Measurements from ENCODE around the gene SLC30A10.
A peak's percentile ranks its signal among the peaks of the same experiment; 100 is the strongest.
"Not testable (repeated sequence)": the region's sequence is repeated elsewhere in the genome, so short reads cannot be mapped to it uniquely, and the experiment has no call there.

The SLC30A10 gene

DNA sequence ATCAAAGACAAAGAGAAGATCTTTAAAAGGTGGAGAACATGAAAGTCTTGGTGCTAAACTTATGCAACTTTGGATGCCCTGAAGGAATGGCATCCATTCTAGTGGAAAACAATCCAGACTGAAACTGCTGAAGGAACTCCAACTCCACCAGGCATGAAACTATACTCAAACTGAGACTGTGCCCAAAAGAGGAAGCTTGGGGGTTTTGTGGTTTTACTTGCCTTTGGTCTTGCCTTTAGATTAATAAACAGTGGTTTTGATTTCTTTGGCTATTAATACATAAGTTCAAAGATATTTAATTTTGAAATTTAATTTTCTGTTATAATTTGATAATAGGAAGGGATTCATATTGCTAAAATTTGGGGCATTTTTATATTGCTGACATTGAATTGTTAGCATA, 17.4 kb upstream of the SLC30A10 start:
- Histone ChIP-seq H3K4me1 (ENCODE audit: insufficient read depth, low read length) (no peaks in the 10 kb centered on the region), H3K36me3 (ENCODE audit: insufficient read depth, low read length) (no peaks in the 10 kb centered on the region), H3K9ac (ENCODE audit: low read depth, low read length) (no peak overlapping the region), H3K9me3 (ENCODE audit: control insufficient read depth, insufficient read depth, low read length) (no peaks in the 10 kb centered on the region)

DNA sequence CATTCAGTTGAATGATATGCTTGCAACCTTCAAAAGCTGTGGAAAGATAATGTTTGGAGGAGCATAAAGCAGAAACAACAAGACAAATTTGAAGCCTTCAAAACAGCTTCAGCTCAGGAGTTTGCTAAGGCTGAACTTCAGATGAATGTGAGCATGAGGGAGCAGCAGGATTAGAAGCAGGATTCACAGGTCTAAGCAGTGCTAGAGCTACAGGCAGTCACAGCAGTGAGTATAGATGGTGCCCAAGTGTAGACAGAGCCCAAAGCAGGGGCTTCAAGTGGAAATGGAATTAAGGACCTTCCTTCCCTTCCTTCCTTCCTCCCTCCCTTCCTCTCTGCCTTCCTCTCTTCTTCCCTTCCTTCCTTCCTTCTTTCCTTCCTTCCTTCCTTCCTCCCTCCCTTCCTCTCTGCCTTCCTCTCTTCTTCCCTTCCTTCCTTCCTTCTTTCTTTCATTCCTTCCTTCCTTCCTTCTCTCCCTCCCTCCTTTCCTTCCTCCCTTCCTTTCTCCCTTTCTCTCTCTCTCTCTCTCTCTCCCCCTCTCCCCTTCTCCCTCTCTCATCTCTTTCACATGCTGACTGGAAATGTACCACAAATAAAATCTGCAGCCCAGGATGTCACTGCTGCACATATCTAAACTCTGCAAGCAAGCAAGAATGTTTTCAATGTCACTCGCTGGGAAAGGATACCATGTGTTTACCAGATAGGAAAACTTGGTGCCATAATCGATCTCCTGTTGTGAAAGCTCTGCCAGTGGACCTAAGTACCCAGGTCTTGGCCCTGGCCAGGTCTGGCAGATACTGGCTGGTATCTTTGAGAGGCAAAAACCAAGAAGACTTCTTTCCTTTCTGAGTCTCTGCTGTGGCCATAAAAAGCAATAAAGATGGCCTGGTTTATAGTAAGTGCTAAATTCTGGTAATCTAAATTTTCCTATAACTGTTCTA, 13.1 kb upstream of the SLC30A10 start:
- Histone ChIP-seq H3K9me3 (ENCODE audit: control insufficient read depth, insufficient read depth, low read length) (no peaks in the 10 kb centered on the region), H3K9ac (ENCODE audit: low read depth, low read length) (no peak overlapping the region), H3K36me3 (ENCODE audit: insufficient read depth, low read length) (no peaks in the 10 kb centered on the region), H3K4me1 (ENCODE audit: insufficient read depth, low read length) (no peaks in the 10 kb centered on the region)

DNA sequence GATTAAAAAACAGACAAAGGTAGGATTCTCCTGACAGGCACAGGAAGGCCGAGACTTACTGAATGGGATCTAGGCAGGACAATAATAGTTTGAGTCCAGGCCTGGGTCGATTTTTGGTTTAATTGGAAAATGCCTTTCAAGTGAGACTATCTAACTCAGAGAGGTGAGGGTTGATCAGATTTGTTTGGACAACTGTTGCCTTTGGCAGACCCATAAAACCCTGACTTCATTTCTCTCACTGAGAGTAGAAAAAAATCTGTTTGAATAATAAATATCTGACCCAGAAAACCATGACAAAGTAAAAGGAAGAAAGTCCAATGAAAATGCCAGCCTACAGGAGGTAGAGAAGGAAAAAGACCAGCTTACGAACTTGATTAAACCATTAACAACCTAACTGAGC, 12.3 kb upstream of the SLC30A10 start:
- Histone ChIP-seq H3K36me3 (ENCODE audit: insufficient read depth, low read length) (no peaks in the 10 kb centered on the region), H3K9ac (ENCODE audit: low read depth, low read length) (no peak overlapping the region), H3K4me1 (ENCODE audit: insufficient read depth, low read length) (no peaks in the 10 kb centered on the region), H3K9me3 (ENCODE audit: control insufficient read depth, insufficient read depth, low read length) (no peaks in the 10 kb centered on the region)

DNA sequence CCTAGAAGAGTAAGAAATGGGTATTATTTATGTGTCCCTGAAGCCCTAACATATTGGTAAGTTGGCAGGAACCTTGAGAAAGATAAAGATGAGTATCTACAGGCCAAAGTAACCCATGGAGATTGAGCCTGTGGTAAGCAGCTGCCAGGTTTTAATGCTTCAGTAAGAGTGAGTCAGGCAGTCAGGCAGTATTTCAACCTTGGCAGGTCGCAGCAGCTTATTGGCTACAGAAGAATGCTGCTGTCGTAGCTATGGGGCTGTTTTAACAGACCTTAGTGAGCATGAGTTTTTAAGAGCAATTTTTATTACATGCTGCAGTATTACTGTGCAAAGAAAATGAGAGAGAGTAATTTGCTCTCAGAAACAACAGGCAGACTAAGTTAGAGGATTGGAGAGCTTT, 10.3 kb upstream of the SLC30A10 start:
- no peaks in the 10 kb centered on the region for H3K9me3 ChIP-seq (ENCODE audit: control insufficient read depth, insufficient read depth, low read length)
- no peaks in the 10 kb centered on the region for H3K4me1 ChIP-seq (ENCODE audit: insufficient read depth, low read length)
- no peak overlapping the region for H3K9ac ChIP-seq (ENCODE audit: low read depth, low read length)
- H3K36me3 ChIP-seq (ENCODE audit: insufficient read depth, low read length), result no peaks in the 10 kb centered on the region

DNA sequence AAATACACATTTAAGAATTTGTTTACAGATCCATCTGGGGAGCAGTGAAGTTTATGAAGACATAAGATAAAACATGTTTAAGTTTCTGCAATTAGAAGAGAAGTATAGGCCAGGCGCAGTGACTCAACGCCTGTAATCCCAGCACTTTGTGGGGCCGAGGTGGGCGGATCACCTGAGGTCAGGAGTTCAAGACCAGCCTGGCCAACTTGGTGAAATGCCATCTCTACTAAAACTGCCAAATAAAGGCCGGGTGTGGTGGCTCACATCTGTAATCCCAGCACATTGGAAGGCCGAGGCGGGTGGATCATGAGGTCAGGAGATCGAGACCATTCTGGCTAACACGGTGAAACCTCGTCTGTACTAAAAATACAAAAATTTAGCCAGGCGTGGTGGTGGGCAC, 5.4 kb upstream of the SLC30A10 start:
- H3K9me3 ChIP-seq (ENCODE audit: control insufficient read depth, insufficient read depth, low read length); H3K4me1 ChIP-seq (ENCODE audit: insufficient read depth, low read length); H3K9ac ChIP-seq (ENCODE audit: low read depth, low read length); H3K36me3 ChIP-seq (ENCODE audit: insufficient read depth, low read length): not testable (repeated sequence)

DNA sequence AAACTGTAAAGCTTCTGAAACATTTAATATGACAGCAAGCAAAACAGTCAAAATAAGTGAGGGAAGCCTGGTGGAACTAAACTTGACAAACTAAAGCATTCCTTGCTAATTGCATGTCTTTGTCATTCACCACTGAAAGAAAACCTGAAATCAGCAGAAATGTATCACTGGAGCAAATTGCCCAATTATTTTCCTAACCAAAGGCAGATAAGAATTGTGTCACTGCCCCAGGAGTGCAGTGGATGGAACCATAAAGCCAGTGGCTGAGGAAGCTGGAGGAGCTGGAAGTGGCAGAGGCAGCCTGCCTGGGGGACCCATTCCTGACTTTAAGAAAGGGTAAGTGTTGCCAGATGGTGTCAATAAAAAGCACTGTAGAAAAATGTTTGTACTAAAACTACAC, 2.7 kb upstream of the SLC30A10 start:
- H3K36me3 ChIP-seq (ENCODE audit: insufficient read depth, low read length), result no peaks in the 10 kb centered on the region
- H3K9me3 ChIP-seq (ENCODE audit: control insufficient read depth, insufficient read depth, low read length), result no peaks in the 10 kb centered on the region
- no peaks in the 10 kb centered on the region; the same call in 1 of the 2 replicates for H3K4me1 ChIP-seq (ENCODE audit: insufficient read depth, low read length)
- H3K9ac ChIP-seq (ENCODE audit: low read depth, low read length), result no peak overlapping the region

DNA sequence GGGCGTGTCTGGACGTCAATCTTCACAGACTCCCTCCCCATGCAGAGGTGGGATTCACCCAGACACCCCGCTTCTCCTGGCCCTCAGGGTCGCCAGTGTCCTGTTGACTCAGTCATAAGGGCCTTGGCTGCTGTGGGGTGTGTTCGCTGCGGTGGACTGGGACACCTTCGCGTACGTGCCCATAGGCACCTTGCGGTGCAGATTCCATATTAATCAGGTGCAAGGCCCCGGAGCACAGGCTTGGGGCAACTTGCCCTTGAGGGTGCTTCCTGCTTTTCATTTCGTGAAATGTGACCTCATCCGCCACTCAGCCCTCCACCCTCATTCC, 398 bp upstream of the SLC30A10 start:
- H3K36me3 ChIP-seq (ENCODE audit: insufficient read depth, low read length), result no peaks in the 10 kb centered on the region
- H3K4me1 ChIP-seq (ENCODE audit: insufficient read depth, low read length), result no peaks in the 10 kb centered on the region; the same call in 1 of the 2 replicates
- H3K9ac ChIP-seq (ENCODE audit: low read depth, low read length), result peak overlapping the region; percentile 57; the same call in 1 of the 2 replicates

DNA sequence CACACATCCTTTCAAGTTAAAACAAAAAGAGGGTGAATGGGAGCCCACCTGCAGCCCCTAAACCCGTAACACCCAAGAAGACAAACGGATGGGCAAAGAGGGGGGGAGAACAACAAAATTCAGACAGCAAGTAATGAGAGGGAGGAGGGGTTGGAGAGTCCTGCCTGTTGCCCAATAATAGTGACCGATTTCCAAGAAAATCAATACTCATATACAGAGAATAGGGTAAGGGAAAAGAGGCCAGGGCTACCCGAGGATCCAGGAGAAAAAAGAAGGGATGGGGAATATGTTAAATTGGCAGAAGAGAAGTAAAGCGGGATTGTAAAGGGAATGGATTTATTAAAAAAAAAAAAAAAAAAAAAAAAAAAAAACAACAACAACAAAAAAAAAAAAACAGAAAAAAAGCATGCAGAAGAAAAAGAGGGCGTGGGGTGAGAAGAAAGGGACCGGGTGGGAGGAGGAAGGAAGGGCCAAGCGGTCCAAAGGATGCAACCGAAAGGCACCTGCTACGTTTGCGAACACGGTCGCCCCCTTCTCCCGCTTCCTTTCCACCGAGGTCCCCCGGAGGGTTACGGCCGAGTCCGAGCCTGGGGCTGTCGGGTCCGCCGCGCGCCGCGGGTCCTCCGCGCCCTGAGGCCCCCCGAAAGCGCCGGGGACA, 930 bp downstream of the SLC30A10 start:
- H3K9me3 ChIP-seq (ENCODE audit: control insufficient read depth, insufficient read depth, low read length), result 0 out of 2 replicates have a peak, but pooled peaks cover 3% of the 10 kb centered on the region
- peak overlapping the region; percentile 57; the same call in 1 of the 2 replicates for H3K9ac ChIP-seq (ENCODE audit: low read depth, low read length)
- no peaks in the 10 kb centered on the region for H3K36me3 ChIP-seq (ENCODE audit: insufficient read depth, low read length)
- no peaks in the 10 kb centered on the region; the same call in 1 of the 2 replicates for H3K4me1 ChIP-seq (ENCODE audit: insufficient read depth, low read length)

More for the DNA sequence above, 398 bp upstream of the SLC30A10 start:
- H3K9me3 ChIP-seq (ENCODE audit: control insufficient read depth, insufficient read depth, low read length), result 0 out of 2 replicates have a peak, but pooled peaks cover 3% of the 10 kb centered on the region

DNA sequence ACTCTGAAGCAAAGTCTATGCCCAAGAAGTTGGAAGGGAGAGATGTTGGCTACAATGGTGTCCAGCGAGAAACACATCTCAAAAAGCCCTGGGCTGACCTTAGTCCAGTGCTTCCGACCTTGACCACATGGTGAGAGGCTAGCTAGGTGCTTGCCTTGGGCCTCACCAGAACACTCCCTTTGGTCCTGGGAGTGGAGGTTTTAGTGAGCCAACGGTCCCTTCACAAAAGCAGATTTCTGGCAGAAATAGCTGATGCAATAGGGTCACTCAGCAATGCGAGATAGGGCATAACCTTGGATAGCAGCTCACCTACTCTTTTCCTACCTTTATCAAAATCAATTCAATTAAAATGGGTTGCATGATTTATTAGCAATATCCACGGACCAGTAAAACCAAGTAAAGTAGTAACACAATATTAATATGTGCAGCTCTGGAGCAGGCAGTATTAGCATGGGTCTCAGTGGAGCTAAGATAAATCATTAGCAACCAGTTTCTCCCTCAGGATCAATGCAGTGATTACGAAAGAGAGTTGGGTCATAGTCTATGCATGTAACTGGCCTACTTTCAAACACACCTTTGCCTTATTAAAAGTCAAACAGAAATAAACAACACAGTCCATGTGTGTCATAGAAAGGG, 1.9 kb downstream of the SLC30A10 start:
- 0 out of 2 replicates have a peak, but pooled peaks cover 3% of the 10 kb centered on the region for H3K9me3 ChIP-seq (ENCODE audit: control insufficient read depth, insufficient read depth, low read length)
- H3K9ac ChIP-seq (ENCODE audit: low read depth, low read length), result no peak overlapping the region

DNA sequence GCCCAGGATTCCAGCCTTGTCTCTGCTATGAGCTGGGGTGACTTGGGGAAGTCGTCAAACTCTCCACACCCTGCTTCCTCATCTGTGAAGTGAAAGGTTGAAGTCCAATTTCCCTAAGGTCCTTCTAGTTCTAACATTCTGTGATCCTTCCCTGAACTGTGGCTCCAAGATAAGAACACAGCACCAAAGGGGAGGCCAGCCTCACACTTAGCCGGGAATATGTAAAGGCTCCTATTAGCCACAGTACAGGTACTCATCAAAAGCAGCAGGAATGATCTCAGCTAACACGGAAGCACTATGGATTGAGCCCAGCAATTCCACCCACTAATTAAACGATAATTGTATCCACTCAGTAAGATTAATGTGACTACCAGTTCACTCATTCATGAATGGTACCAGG, 4.0 kb downstream of the SLC30A10 start:
- Histone ChIP-seq H3K9ac (ENCODE audit: low read depth, low read length) (no peak overlapping the region), H3K36me3 (ENCODE audit: insufficient read depth, low read length) (no peaks in the 10 kb centered on the region), H3K4me1 (ENCODE audit: insufficient read depth, low read length) (no peaks in the 10 kb centered on the region; the same call in 1 of the 2 replicates), H3K9me3 (ENCODE audit: control insufficient read depth, insufficient read depth, low read length) (0 out of 2 replicates have a peak, but pooled peaks cover 3% of the 10 kb centered on the region)

More for the DNA sequence above, 1.9 kb downstream of the SLC30A10 start:
- Histone ChIP-seq H3K4me1 (ENCODE audit: insufficient read depth, low read length) (no peaks in the 10 kb centered on the region; the same call in 1 of the 2 replicates), H3K36me3 (ENCODE audit: insufficient read depth, low read length) (no peaks in the 10 kb centered on the region)

DNA sequence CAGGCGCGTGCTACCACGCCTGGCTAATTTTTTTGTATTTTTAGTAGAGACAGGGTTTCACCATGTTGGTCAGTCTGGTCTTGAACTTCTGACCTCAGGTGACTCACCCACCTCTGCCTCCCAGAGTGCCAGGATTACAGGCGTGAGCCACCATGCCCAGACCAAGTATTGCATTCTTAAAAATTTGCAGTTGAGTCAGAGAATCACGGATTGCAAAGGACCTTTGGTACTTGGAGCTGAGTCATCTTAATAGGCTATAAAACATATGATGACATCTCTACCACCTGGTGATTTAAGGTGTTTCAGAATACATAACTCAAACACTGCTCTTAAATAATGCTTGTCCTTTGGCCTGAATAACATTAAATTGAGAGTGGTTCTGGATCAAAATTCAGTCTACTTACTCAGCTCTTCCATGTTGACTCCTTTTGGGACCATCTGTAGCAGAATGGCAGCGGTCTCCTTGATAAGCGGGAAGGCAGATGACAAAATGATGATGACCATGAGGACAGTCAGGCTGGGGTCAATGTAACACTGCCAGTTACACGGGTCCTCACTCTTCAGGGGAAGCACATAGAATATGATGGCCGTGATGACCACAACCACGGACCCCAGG, 10.4 kb downstream of the SLC30A10 start:
- Histone ChIP-seq H3K9me3 (ENCODE audit: control insufficient read depth, insufficient read depth, low read length) (no peaks in the 10 kb centered on the region), H3K9ac (ENCODE audit: low read depth, low read length) (no peak overlapping the region), H3K36me3 (ENCODE audit: insufficient read depth, low read length) (no peaks in the 10 kb centered on the region), H3K4me1 (ENCODE audit: insufficient read depth, low read length) (no peaks in the 10 kb centered on the region; the same call in 1 of the 2 replicates)

DNA sequence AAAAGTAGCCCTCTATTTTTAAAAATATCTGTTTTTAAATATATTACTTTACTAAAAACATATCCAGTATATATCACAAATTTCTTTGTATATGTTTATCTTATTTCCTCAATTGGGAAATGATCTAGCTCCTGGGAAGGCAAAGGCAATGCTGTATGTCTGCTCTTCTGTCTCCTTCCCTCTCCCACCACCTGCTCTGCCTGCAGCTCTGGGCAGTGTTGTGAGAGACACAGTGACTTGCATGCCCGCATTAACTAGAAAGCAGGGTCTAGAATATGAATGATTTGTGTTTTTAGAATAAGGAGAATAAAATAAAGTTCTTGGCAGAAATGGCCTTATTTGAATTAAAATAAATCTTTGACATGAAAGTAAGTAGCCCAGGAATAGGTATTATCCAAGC, 11.1 kb downstream of the SLC30A10 start:
- no peak overlapping the region for H3K9ac ChIP-seq (ENCODE audit: low read depth, low read length)
- H3K9me3 ChIP-seq (ENCODE audit: control insufficient read depth, insufficient read depth, low read length), result no peaks in the 10 kb centered on the region
- no peaks in the 10 kb centered on the region for H3K36me3 ChIP-seq (ENCODE audit: insufficient read depth, low read length)
- H3K4me1 ChIP-seq (ENCODE audit: insufficient read depth, low read length), result no peaks in the 10 kb centered on the region; the same call in 1 of the 2 replicates

DNA sequence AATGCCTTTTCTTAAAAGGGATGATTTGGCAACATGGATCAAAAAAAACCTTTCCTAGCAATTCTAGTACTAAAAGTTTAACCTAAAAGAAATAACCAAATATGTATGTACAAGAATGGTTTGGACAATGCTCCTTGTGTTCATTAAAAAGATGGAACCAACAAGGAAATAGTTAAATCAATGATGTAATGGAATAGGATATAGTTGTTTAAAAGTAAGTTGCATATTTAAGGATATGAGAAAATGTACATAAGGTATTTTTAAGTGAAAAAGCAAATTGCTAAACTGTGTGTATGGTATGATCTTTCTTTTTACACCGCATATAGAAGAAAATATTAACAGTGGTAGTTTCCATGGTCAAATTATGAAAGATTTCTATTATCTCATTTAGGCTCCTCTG, 12.1 kb downstream of the SLC30A10 start:
- no peak overlapping the region for H3K9ac ChIP-seq (ENCODE audit: low read depth, low read length)
- no peaks in the 10 kb centered on the region for H3K36me3 ChIP-seq (ENCODE audit: insufficient read depth, low read length)
- H3K9me3 ChIP-seq (ENCODE audit: control insufficient read depth, insufficient read depth, low read length), result no peaks in the 10 kb centered on the region
- H3K4me1 ChIP-seq (ENCODE audit: insufficient read depth, low read length), result no peaks in the 10 kb centered on the region; the same call in 1 of the 2 replicates
